Vagina (tissue), 2 donors: ENCODE results near the gene MKNK2.

Experiments used
- CTCF ChIP-seq, 3 experiments: fragments of 450-650 bp in 2 of 3; fragments of 200-600 bp in 1 of 3; sonication (generic) in 1 of 3; IDR thresholded peaks; one replicate each; pipeline ENCODE4 v1.5.1; 2017 to 2019; ENCODE audit warnings: antibody characterized with exemption in 3 of 3, mild to moderate bottlenecking in 2 of 3, moderate library complexity in 2 of 3
- POLR2A ChIP-seq, 2 donors: fragments of 450-650 bp; IDR thresholded peaks; one replicate each; pipeline ENCODE4 v1.6.1; 2017; ENCODE audit warnings: antibody characterized with exemption in 2 of 2, mild to moderate bottlenecking in 2 of 2, moderate library complexity in 2 of 2
- POLR2AphosphoS5 ChIP-seq, 2 donors: sonication (generic); formaldehyde crosslinking; IDR thresholded peaks; one replicate each; pipeline ENCODE4 v1.9.0; 2017; ENCODE audit warnings: antibody characterized with exemption in 2 of 2, mild to moderate bottlenecking in 2 of 2, low read depth in 1 of 2; ENCODE audit not compliant: insufficient read depth in 1 of 2

- no peak for TF ChIP-seq POLR2A (IDR thresholded peaks at IDR 0.05)
- no peak for TF ChIP-seq CTCF (IDR thresholded peaks at IDR 0.05)
- TF ChIP-seq POLR2AphosphoS5 (IDR thresholded peaks at IDR 0.05; ENCODE audit: insufficient read depth in 1 of 2, low read depth in 1 of 2), result no peak
Observed at GRCh38 chr19:2011169-2011568, 39.9 kb downstream of the MKNK2 start.
